PC-9 (cell line): Measurements from ENCODE around the gene CHST11.

ENCODE experiments used
- CTCF ChIP-seq: fragments of 200-600 bp; sonication (generic); conservative IDR thresholded peaks from 2 replicates; pipeline ENCODE4 v1.6.1; 2017; ENCODE audit warnings: mixed run types, antibody characterized with exemption, mild to moderate bottlenecking, moderate library complexity
- EZH2 ChIP-seq: fragments of 200-600 bp; sonication (generic); IDR thresholded peaks from 2 replicates; pipeline ENCODE4 v1.8.0; 2017; ENCODE audit warnings: antibody characterized with exemption, low read depth

DNA sequence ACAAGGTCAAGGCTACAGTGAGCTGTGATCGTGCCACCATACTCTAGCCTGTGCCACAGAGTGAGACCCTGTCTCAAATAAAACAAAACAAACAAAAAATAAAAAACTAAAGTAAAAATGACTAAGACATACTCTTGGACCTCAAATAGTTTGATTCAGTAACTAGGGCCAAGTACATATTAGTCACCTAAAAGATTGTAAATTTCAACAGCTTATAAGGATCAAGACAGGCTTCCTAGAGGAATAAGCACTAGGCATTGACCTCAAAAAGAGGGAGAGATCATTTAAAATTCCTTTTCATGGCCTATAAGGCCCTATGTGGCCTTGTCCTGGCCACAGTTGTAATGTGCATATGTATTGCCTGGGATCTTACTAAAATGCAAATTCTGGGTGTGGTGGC lies 46.0 kb upstream of the CHST11 start:
- TF ChIP-seq CTCF (no peak), EZH2 (no peak)
